Endothelial cell of umbilical vein (primary cell): ENCODE results near the gene ID1. TPM values are rescaled to one million over a fixed set of nuclear protein-coding genes. Genes with fewer than 3 reads are reported as not detected.

ENCODE experiments used
- BruUV-seq: library from RNA; stranded (reverse); fragments of 400-500 nt; replicated peaks from 2 replicates; lab custom pipeline; 2021; lab: Mats Ljungman, UMichigan
- CTCF ChIA-PET: fragments of 300-600, 350-600 bp; sonication (Branson Sonifier 250); formaldehyde crosslinking; loops from one replicate; lab custom pipeline; 2021; ENCODE audit warnings: antibody characterized with exemption, inconsistent platforms; lab: Charles Lee
- POLR2A ChIA-PET: fragments of 300-600, 350-600 bp; sonication (Branson Sonifier 250); formaldehyde crosslinking; loops from one replicate; lab custom pipeline; 2021; ENCODE audit warnings: antibody characterized with exemption, inconsistent platforms; lab: Charles Lee
- DNase-seq: peaks from one replicate; pipeline ENCODE4 v3.0.0-alpha.2; 2011; ENCODE audit warnings: low read depth, low spot score
- FAIRE-seq: peaks from 2 replicates; lab custom pipeline; 2011; peaks lifted over from hg19 to GRCh38; lab: Jason Lieb, UNC
- H2AFZ ChIP-seq: 2 replicates; pipeline ENCODE4 v1.6.0; 2012; ENCODE audit warnings: low read depth, low read length, control low read depth, inconsistent platforms
- H3K27ac ChIP-seq: 2 replicates; pipeline ENCODE4 v1.5.1; 2011; ENCODE audit warnings: low read depth, mild to moderate bottlenecking, control low read depth, low read length, moderate library complexity; ENCODE audit not compliant: insufficient read depth
- H3K27me3 ChIP-seq, 2 experiments: 2 replicates each; pipeline versions ENCODE4 v1.6.0 to v1.6.1; 2011; ENCODE audit warnings: low read length in 2 of 2, mixed read lengths in 1 of 2; ENCODE audit not compliant: control insufficient read depth in 2 of 2, insufficient read depth in 2 of 2
- H3K36me3 ChIP-seq, 2 experiments: 2 replicates in 1 of 2; 3 replicates in 1 of 2; pipeline ENCODE4 v1.5.1; 2011; ENCODE audit warnings: low read length in 2 of 2, mild to moderate bottlenecking in 1 of 2, moderate library complexity in 1 of 2; ENCODE audit not compliant: control insufficient read depth in 2 of 2, insufficient read depth in 2 of 2; ENCODE audit errors: extremely low read depth in 1 of 2
- H3K4me1 ChIP-seq: 3 replicates; pipeline ENCODE4 v1.5.1; 2011; ENCODE audit warnings: mild to moderate bottlenecking, low read length; ENCODE audit not compliant: control insufficient read depth, insufficient read depth; ENCODE audit errors: extremely low read depth
- H3K4me2 ChIP-seq: 2 replicates; pipeline ENCODE4 v1.6.1; 2011; ENCODE audit warnings: low read length, control low read depth, mixed read lengths; ENCODE audit not compliant: insufficient read depth
- H3K4me3 ChIP-seq, 3 experiments: fragments of 200-600 bp in 1 of 3; sonication (generic), shearing (Covaris generic) in 1 of 3; replicated peaks in 1 of 3; 2 replicates each; pipeline ENCODE4 v1.5.1; 2011 to 2016; ENCODE audit warnings: control low read depth in 3 of 3, low read length in 3 of 3, mild to moderate bottlenecking in 2 of 3, inconsistent platforms in 1 of 3, low read depth in 1 of 3, moderate library complexity in 1 of 3; ENCODE audit not compliant: insufficient read depth in 1 of 3
- H3K79me2 ChIP-seq: 2 replicates; pipeline ENCODE4 v1.6.0; 2012; ENCODE audit warnings: low read length, inconsistent platforms; ENCODE audit not compliant: control insufficient read depth, insufficient read depth
- H3K9ac ChIP-seq: replicated peaks from 2 replicates; pipeline ENCODE3; 2011; ENCODE audit warnings: low read length, control low read depth; ENCODE audit not compliant: insufficient read depth; ENCODE audit errors: extremely low read depth
- H3K9me1 ChIP-seq: replicated peaks from 3 replicates; pipeline ENCODE4 v1.6.0; 2011; ENCODE audit warnings: mild to moderate bottlenecking, low read length; ENCODE audit not compliant: control insufficient read depth, insufficient read depth; ENCODE audit errors: extremely low read depth
- H3K9me3 ChIP-seq: replicated peaks from 2 replicates; pipeline ENCODE4 v1.5.1; 2012; ENCODE audit warnings: low read length, inconsistent platforms; ENCODE audit not compliant: control insufficient read depth, insufficient read depth
- H4K20me1 ChIP-seq: replicated peaks from 2 replicates; pipeline ENCODE3; 2011; ENCODE audit warnings: mild to moderate bottlenecking, low read length; ENCODE audit not compliant: control insufficient read depth, insufficient read depth; ENCODE audit errors: extremely low read depth
- CTCF ChIP-seq, 2 donors: IDR thresholded peaks; 1 replicate in 1 of 2; 2 replicates in 1 of 2; pipeline ENCODE4 v1.5.1; 2011; ENCODE audit warnings: low read length in 2 of 2, mild to moderate bottlenecking in 2 of 2, moderate library complexity in 2 of 2, control low read depth in 1 of 2, inconsistent platforms in 1 of 2, low read depth in 1 of 2; ENCODE audit not compliant: insufficient read depth in 1 of 2; ENCODE audit errors: extremely low read depth in 1 of 2
- FOS ChIP-seq: IDR thresholded peaks from 2 replicates; pipeline ENCODE4 v1.6.1; 2011; ENCODE audit warnings: mild to moderate bottlenecking, low read length, moderate library complexity, borderline replicate concordance; ENCODE audit not compliant: insufficient read depth
- GATA2 ChIP-seq: IDR thresholded peaks from 2 replicates; pipeline ENCODE4 v1.7.0; 2011; ENCODE audit warnings: low read depth, mild to moderate bottlenecking, moderate library complexity, mixed read lengths, low read length; ENCODE audit not compliant: insufficient read length, insufficient read depth
- MYC ChIP-seq: IDR thresholded peaks from one replicate; pipeline ENCODE4 v1.6.1; 2011; ENCODE audit warnings: mild to moderate bottlenecking, low read depth, low read length
- POLR2A ChIP-seq: IDR thresholded peaks from 2 replicates; pipeline ENCODE4 v1.6.1; 2012; ENCODE audit warnings: low read depth, mild to moderate bottlenecking, control low read depth, low read length
- dilution Hi-C: fragments of 300-500 bp; cut with MboI; formaldehyde crosslinking; loops from one replicate; pipeline ENCODE4 v1.15.0; 2019; ENCODE audit warnings: low sequenced_read_pairs; ENCODE audit not compliant: extremely low pct_ligation_motif_present
- intact Hi-C: fragments of 100-400 bp; cut with micrococcal nuclease; formaldehyde crosslinking; loops from one replicate; pipeline ENCODE4 v1.10.0; 2022
- polyA plus RNA-seq, 4 experiments: library from polyadenylated mRNA; depleted of rRNA in 3 of 4; stranded (reverse) in 3 of 4; unstranded in 1 of 4; fragments of >200 nt; gene quantifications; 2 replicates each; pipeline versions ENCODE4 v1.2.1 to v1.2.3, GENCODE V29; 2011 to 2012; ENCODE audit warnings: missing spikeins in 1 of 4
- total RNA-seq: library from RNA; stranded (reverse); gene quantifications from 2 replicates; pipeline ENCODE4 v1.2.3, GENCODE V29; 2021

The ID1 gene
- total and polyA plus RNA-seq, 2 donors (not counting 3 experiments of a cell fraction or from before 2014, with no cell fraction given), result 78.9 to 152 TPM

- POLR2A ChIA-PET, result no interaction called here
These were observed 26.5 kb upstream of the ID1 start for GRCh38 chr20:31578448-31579138.

More at GRCh38 chr20:31578448-31579138, 26.5 kb upstream of the ID1 start:
- CTCF ChIA-PET, result interaction anchor here (0.8 to 30.9 kb wide), 6 partner anchors 8 to 56 kb away, joined by 3 to 1817 read pairs (median 5); partner anchors contain the start of gene ID1
- dilution Hi-C loops, result no loop called here
- BruUV-seq, result no TSS peak
- Histone ChIP-seq H4K20me1 (no peaks in the 10 kb centered on the region), H3K79me2 (no peaks in the 10 kb centered on the region), H3K9me1 (no peaks in the 10 kb centered on the region), H3K4me3 (no peak overlapping the region), H3K27me3 (no peaks in the 10 kb centered on the region), H3K9me3 (no peaks in the 10 kb centered on the region), H3K27ac (no peak overlapping the region), H3K4me1 (peaks cover 6% of the 10 kb centered on the region), H3K9ac (no peak overlapping the region), H2AFZ (no peak overlapping the region), H3K36me3 (no peaks in the 10 kb centered on the region), H3K4me2 (no peak overlapping the region)
- TF ChIP-seq POLR2A, result no peak
- no peak for TF ChIP-seq FOS
- TF ChIP-seq CTCF (IDR thresholded peaks at IDR 0.05; ENCODE audit: extremely low read depth in 1 of 2, insufficient read depth in 1 of 2, low read depth in 1 of 2, low read length in 2 of 2), result no peak
- TF ChIP-seq GATA2, result no peak
- TF ChIP-seq MYC, result no peak
- intact Hi-C loops, result no loop called here
- no peak for DNase-seq
- no peak for FAIRE-seq
